GM21786 (cell line): ENCODE results near the gene FGD6.
"Not testable (repeated sequence)": the region's sequence is repeated elsewhere in the genome, so short reads cannot be mapped to it uniquely, and the experiment has no call there.

ENCODE experiments used
- ATAC-seq: cut with Tn5 transposase; IDR thresholded peaks from one replicate; pipeline ENCODE4 v1.9.1; 2021; ENCODE audit not compliant: unreplicated experiment

FGD6 gene

DNA sequence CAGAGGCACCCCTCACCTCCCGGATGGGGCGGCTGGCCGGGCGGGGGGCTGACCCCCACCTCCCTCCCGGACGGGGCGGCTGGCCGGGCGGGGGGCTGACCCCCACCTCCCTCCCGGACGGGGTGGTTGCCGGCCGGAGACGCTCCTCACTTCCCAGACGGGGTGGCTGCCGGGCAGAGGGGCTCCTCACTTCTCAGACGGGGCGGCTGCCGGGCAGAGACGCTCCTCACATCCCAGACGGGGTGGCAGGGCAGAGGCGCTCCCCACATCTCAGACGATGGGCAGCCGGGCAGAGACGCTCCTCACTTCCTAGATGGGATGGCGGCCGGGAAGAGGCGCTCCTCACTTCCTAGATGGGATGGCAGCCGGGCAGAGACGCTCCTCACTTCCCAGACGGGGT lies 18.4 kb upstream of the FGD6 start:
- ATAC-seq, result not testable (repeated sequence)

- ATAC-seq, result not testable (repeated sequence)
Observed at GRCh38 chr12:95234187-95234586, 16.9 kb upstream of the FGD6 start.

DNA sequence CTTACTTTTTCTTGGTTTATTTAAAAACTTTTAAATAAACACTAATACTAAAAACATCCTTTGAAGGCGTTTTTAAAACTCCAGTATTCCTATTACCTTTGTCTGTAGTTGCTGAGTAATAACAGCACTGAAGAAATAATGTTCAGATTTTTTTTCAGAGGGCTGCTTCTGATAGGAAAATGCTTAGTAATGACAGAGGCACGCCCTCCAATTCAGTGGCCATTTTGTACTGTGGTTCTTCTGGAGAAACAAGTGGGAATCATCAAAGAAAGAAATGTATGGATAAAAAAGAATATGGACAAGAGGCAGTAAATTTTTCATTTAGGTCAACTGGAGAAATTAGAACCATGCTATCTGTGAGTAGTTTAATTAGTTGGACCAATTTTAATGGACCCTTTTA lies 13.9 kb upstream of the FGD6 start:
- no peak for ATAC-seq

- ATAC-seq, result no peak
Observed at GRCh38 chr12:95230313-95230712, 13.0 kb upstream of the FGD6 start.

DNA sequence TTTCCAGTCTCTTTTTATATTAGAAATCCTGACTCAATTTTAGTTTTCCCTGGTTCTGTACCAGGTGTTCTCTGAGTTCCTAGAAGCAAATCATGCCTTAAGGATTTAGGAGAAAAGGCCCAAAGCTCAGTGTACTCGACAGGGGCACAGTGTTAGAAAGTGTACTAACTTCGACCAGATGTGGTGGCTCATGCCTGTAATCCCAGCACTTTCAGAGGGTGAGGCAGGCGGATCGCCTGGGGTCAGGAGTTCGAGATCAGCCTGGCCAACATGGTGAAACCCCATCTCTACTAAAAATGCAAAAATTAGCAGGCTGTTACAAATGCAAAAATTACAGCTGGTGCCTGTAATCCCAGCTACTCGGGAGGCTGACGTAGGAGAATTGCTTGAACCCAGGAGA lies 12.4 kb upstream of the FGD6 start:
- ATAC-seq, result no peak

GRCh38 chr12:95228617-95229016 lies 11.3 kb upstream of the FGD6 start:
- ATAC-seq, result no peak

DNA sequence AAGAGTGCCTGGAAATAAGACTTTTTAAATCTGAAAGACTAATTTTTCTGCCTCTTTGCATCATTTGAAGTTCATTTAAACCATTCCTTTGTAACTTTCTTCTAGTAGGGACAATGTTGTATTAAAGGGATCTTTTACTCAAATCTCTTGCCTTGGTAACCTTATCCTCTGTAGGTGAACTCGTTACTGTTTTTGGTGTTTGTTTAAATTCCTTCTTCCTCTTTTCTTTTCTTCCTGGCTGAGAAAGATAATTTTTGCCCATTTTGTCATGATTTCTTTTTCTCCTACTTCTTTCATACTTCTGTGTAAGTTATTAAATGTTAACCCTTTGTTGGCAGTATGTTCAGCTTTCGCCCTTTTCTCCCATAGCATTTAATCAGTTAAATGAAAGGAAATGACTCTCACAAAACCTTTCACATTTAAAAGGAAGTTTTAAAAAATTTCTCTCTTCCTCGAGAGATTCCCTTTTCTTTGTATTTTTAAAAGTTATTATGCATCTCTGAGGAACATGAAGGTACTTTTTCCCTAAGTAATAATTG lies 10.6 kb upstream of the FGD6 start:
- no peak for ATAC-seq

GRCh38 chr12:95225645-95226212 lies 8.5 kb upstream of the FGD6 start:
- no peak for ATAC-seq

GRCh38 chr12:95224202-95225170 lies 7.2 kb upstream of the FGD6 start:
- ATAC-seq, result no peak

GRCh38 chr12:95220726-95221125 lies 3.5 kb upstream of the FGD6 start:
- ATAC-seq, result no peak

- ATAC-seq, result no peak
Observed at GRCh38 chr12:95220190-95220589, 2.9 kb upstream of the FGD6 start.

- ATAC-seq, result no peak
Observed at GRCh38 chr12:95218150-95219133, 1.2 kb upstream of the FGD6 start.

GRCh38 chr12:95216711-95217376 lies 423 bp downstream of the FGD6 start:
- ATAC-seq, result peak; percentile 14

GRCh38 chr12:95215949-95216348 lies 1.3 kb downstream of the FGD6 start:
- ATAC-seq, result no peak

GRCh38 chr12:95214466-95214865 lies 2.8 kb downstream of the FGD6 start:
- ATAC-seq, result no peak

DNA sequence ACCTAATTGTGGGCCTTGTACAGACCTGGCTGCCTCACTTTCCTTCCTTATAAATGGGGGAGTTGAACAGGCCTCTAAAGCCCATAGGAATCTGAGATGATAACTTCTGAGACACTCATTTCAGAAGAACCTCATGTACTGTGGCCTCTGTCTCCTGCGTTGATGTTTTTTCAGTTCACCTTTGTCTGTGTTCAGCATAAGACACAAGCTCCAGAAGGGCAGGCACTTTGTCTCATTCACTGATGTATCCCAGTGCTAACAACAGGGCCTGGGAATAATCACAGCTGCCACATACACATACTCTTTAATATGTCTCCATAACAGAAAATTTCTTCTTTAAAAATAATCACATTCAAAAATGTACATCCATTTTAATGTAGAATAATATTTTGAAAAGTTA lies 3.3 kb downstream of the FGD6 start:
- no peak for ATAC-seq

DNA sequence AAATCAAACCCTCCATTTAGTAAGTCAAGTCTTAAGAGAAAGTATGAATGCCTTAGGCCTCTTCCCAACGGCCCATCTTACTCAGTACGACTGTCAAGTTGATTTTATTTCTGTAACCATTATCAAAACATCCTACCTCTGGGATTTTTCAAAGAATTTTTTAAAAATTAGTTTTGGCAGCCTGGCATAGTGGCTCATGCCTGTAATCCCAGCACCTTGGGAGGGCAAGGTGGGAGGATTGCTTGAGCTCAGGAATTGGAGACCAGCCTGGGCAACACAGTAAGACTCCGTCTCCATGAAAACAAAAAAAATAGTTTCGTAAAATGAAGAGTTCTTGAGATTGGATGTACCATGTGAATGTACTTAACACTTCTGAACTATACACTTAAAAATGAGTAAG lies 4.1 kb downstream of the FGD6 start:
- ATAC-seq, result no peak

- ATAC-seq, result no peak
Observed at GRCh38 chr12:95212586-95212985, 4.7 kb downstream of the FGD6 start.

GRCh38 chr12:95208678-95209077 lies 8.6 kb downstream of the FGD6 start:
- no peak for ATAC-seq

- ATAC-seq, result no peak
Observed at GRCh38 chr12:95207407-95207806, 9.9 kb downstream of the FGD6 start.
